K562 (cell line): ENCODE measurements around the gene C1QTNF6. TPM values are rescaled to one million over a fixed set of nuclear protein-coding genes. Genes with fewer than 3 reads are reported as not detected.

Experiments used
- ATAC-seq: fragments of 200-7000 bp; cut with Tn5 transposase; 3 replicates; pipeline ENCODE4 v1.9.1; 2020; ENCODE audit warnings: moderate library complexity
- BruUV-seq: library from RNA; stranded (reverse); fragments of 400-500 nt; replicated peaks from 2 replicates; lab custom pipeline; 2021; lab: Mats Ljungman, UMichigan
- CTCF ChIA-PET: fragments of 300-600 bp; formaldehyde crosslinking; extraction: SDS; loops from one replicate; lab custom pipeline; 2021; ENCODE audit warnings: low intra/inter-chr PET ratio; lab: Yijun Ruan, JAX
- POLR2A ChIA-PET: fragments of 300-600, 350-650 bp; sonication (Branson Sonifier 250); formaldehyde crosslinking; extraction: SDS; loops from one replicate; lab custom pipeline; 2021; ENCODE audit warnings: antibody characterized with exemption, inconsistent platforms; lab: Yijun Ruan, JAX
- DNase-seq, 4 experiments: peaks; one replicate each; pipeline versions ENCODE4 v3.0.0 to v3.0.0-alpha.2; 2011 to 2018; ENCODE audit warnings: low spot score in 3 of 4, mixed read lengths in 3 of 4; ENCODE audit errors: extremely low read depth in 1 of 4
- FAIRE-seq: peaks from 2 replicates; lab custom pipeline; 2011; peaks lifted over from hg19 to GRCh38; lab: Jason Lieb, UNC
- H2AFZ ChIP-seq: 2 replicates; pipeline ENCODE4 v1.6.0; 2011; ENCODE audit warnings: low read depth, low read length, control low read depth, inconsistent platforms
- H3K27ac ChIP-seq: fragments of 200-600 bp; 3 replicates; pipeline ENCODE4 v1.8.0; 2011; ENCODE audit warnings: low read depth, mild to moderate bottlenecking, control low read depth, inconsistent platforms, low read length, moderate library complexity, mixed read lengths; ENCODE audit errors: extremely low read depth
- H3K27me3 ChIP-seq, 2 experiments: fragments of 300-600 bp in 1 of 2; 2 replicates in 1 of 2; 3 replicates in 1 of 2; pipeline versions ENCODE4 v1.6.0 to v1.8.0; 2011; ENCODE audit warnings: inconsistent platforms in 2 of 2, low read length in 2 of 2, mild to moderate bottlenecking in 1 of 2, mixed read lengths in 1 of 2, moderate library complexity in 1 of 2; ENCODE audit not compliant: control insufficient read depth in 2 of 2, insufficient read depth in 2 of 2
- H3K36me3 ChIP-seq: fragments of 300-600 bp; 3 replicates; pipeline ENCODE4 v1.8.0; 2011; ENCODE audit warnings: mild to moderate bottlenecking, low read length, inconsistent platforms; ENCODE audit not compliant: control insufficient read depth, insufficient read depth
- H3K4me1 ChIP-seq, 2 experiments: fragments of 200-600 bp in 1 of 2; replicated peaks in 1 of 2; 2 replicates in 1 of 2; 3 replicates in 1 of 2; pipeline versions ENCODE4 v1.5.1 to v1.8.0; 2011; ENCODE audit warnings: inconsistent platforms in 2 of 2, low read length in 2 of 2, mild to moderate bottlenecking in 1 of 2, mixed read lengths in 1 of 2, moderate library complexity in 1 of 2; ENCODE audit not compliant: control insufficient read depth in 2 of 2, insufficient read depth in 2 of 2
- H3K4me2 ChIP-seq: 2 replicates; pipeline ENCODE4 v1.6.1; 2011; ENCODE audit warnings: low read length, control low read depth, inconsistent platforms, mixed read lengths; ENCODE audit not compliant: insufficient read depth
- H3K4me3 ChIP-seq: fragments of 200-600 bp; sonication (generic), shearing (Covaris generic); 2 replicates; pipeline ENCODE4 v1.5.1; 2016; ENCODE audit warnings: control low read depth, inconsistent platforms
- H3K79me2 ChIP-seq: fragments of 200-600 bp; 3 replicates; pipeline ENCODE4 v1.8.0; 2011; ENCODE audit warnings: low read length, inconsistent platforms; ENCODE audit not compliant: control insufficient read depth, insufficient read depth
- H3K9ac ChIP-seq, 2 experiments: 2 replicates each; pipeline versions ENCODE4 v1.6.0 to v1.6.1; 2011; ENCODE audit warnings: low read depth in 2 of 2, low read length in 2 of 2, control low read depth in 1 of 2, inconsistent platforms in 1 of 2, mild to moderate bottlenecking in 1 of 2, mixed read lengths in 1 of 2; ENCODE audit not compliant: insufficient read depth in 1 of 2
- H3K9me1 ChIP-seq: one replicate; pipeline ENCODE4 v1.6.0; 2011; ENCODE audit warnings: inconsistent platforms, mild to moderate bottlenecking, low read length, moderate library complexity; ENCODE audit not compliant: control insufficient read depth, insufficient read depth
- H3K9me3 ChIP-seq: replicated peaks from 2 replicates; pipeline ENCODE4 v1.5.1; 2011; ENCODE audit warnings: low read depth, low read length, inconsistent platforms; ENCODE audit not compliant: control insufficient read depth, insufficient read depth
- H4K20me1 ChIP-seq: replicated peaks from 2 replicates; pipeline ENCODE4 v1.6.1; 2011; ENCODE audit warnings: low read length, inconsistent platforms, mixed read lengths; ENCODE audit not compliant: control insufficient read depth, insufficient read depth
- CREBBP ChIP-seq: IDR thresholded peaks from one replicate; pipeline ENCODE4 v1.6.1; 2012; ENCODE audit warnings: low read depth, mild to moderate bottlenecking, control low read depth, inconsistent platforms, low read length
- DMBX1 ChIP-seq: fragments of 250-450 bp; sonication (Bioruptor Pico); IDR thresholded peaks from 2 replicates; pipeline ENCODE4 v1.8.0; 2022; ENCODE audit warnings: inconsistent platforms, mild to moderate bottlenecking, moderate library complexity, borderline replicate concordance
- GABPA ChIP-seq: fragments of 200-800 bp; sonication (Bioruptor generic); conservative IDR thresholded peaks from 2 replicates; pipeline ENCODE4 v1.6.1; 2016; ENCODE audit warnings: low read depth, missing genetic modification characterization, missing compliant biosample characterization
- HDAC2 ChIP-seq: fragments of 450-650 bp; IDR thresholded peaks from 2 replicates; pipeline ENCODE4 v1.6.1; 2016; ENCODE audit warnings: mild to moderate bottlenecking
- KDM1A ChIP-seq, 2 experiments: fragments of 450-650 bp; IDR thresholded peaks; 2 replicates each; pipeline ENCODE4 v1.6.1; 2016; ENCODE audit warnings: mild to moderate bottlenecking in 2 of 2
- MAZ ChIP-seq, 2 experiments: fragments of 450-650 bp in 1 of 2; sonication (generic) in 1 of 2; formaldehyde crosslinking; IDR thresholded peaks in 1 of 2; conservative IDR thresholded peaks in 1 of 2; 2 replicates each; pipeline versions ENCODE4 v1.4.0 to v1.5.0; 2020; ENCODE audit warnings: mild to moderate bottlenecking in 1 of 2, missing genetic modification reagents in 1 of 2
- NFATC3 ChIP-seq: fragments of 450-650 bp; IDR thresholded peaks from 2 replicates; pipeline ENCODE4 v1.6.1; 2017; ENCODE audit warnings: mild to moderate bottlenecking
- NFE2 ChIP-seq: IDR thresholded peaks from 2 replicates; pipeline ENCODE4 v1.6.1; 2014; ENCODE audit warnings: antibody characterized with exemption, low read depth
- POLR2A ChIP-seq: fragments of 450-650 bp; conservative IDR thresholded peaks from 2 replicates; pipeline ENCODE4 v1.6.1; 2016
- POLR2H ChIP-seq: IDR thresholded peaks from 2 replicates; pipeline ENCODE4 v1.6.1; 2016; ENCODE audit warnings: missing genetic modification characterization, low read depth, mild to moderate bottlenecking, control low read depth, missing compliant biosample characterization, moderate library complexity
- PTBP1 ChIP-seq: fragments of 200-400 bp; formaldehyde crosslinking; IDR thresholded peaks from 2 replicates; pipeline ENCODE4 v1.6.1; 2017; ENCODE audit warnings: low read depth, low read length
- RBM25 ChIP-seq: fragments of 200-400 bp; formaldehyde crosslinking; IDR thresholded peaks from 2 replicates; pipeline ENCODE4 v1.6.1; 2018; ENCODE audit warnings: low read length, low read depth, moderate library complexity; ENCODE audit not compliant: severe bottlenecking
- SMAD4 ChIP-seq: fragments of 250-450 bp; sonication (Bioruptor Pico); conservative IDR thresholded peaks from 2 replicates; pipeline ENCODE4 v1.8.0; 2021; ENCODE audit warnings: inconsistent platforms, mild to moderate bottlenecking, moderate library complexity
- U2AF2 ChIP-seq: fragments of 200-400 bp; formaldehyde crosslinking; optimal IDR thresholded peaks from 2 replicates; pipeline ENCODE3; 2017; ENCODE audit warnings: low read depth, mild to moderate bottlenecking, low read length
- YY1 ChIP-seq, 3 experiments: IDR thresholded peaks; 2 replicates each; pipeline ENCODE4 v1.6.1; 2011; ENCODE audit warnings: low read length in 2 of 3, mild to moderate bottlenecking in 2 of 3, moderate library complexity in 2 of 3, borderline replicate concordance in 1 of 3, control low read depth in 1 of 3, low read depth in 1 of 3; ENCODE audit not compliant: insufficient read depth in 3 of 3, insufficient replicate concordance in 2 of 3, control insufficient read depth in 1 of 3, insufficient read length in 1 of 3; ENCODE audit errors: extremely low read depth in 1 of 3
- ZNF561 ChIP-seq: fragments of 450-650 bp; formaldehyde crosslinking; conservative IDR thresholded peaks from 2 replicates; pipeline ENCODE4 v1.4.0; 2020; ENCODE audit warnings: mild to moderate bottlenecking, moderate library complexity
- WGBS: fragments of 100-300 bp; shearing (Covaris generic); methylation state at CpG from one replicate; pipeline ENCODE4 v1.1.6; 2016; ENCODE audit warnings: low coverage, mixed read lengths; ENCODE audit not compliant: insufficient coverage; ENCODE audit errors: missing lambda C conversion rate; 5-methylcytosine and 5-hydroxymethylcytosine counted together
- in situ Hi-C: fragments of 300-500 bp; cut with MboI; formaldehyde crosslinking; loops from 4 replicates; pipeline ENCODE4 v1.15.0; 2018; ENCODE audit warnings: inconsistent platforms, mixed read lengths
- intact Hi-C: fragments of 100-400 bp; cut with micrococcal nuclease; formaldehyde crosslinking; loops from 2 replicates; pipeline ENCODE4 v1.14.2; 2022
- polyA plus RNA-seq, 8 experiments: library from polyadenylated mRNA; depleted of rRNA in 4 of 8; stranded (reverse) in 5 of 8; unstranded in 3 of 8; fragments of >200 nt; fragmentation: Nextera tagmentation in 2 of 8; fragmentation: Illumina TruSeq in 1 of 8; extraction: Ambion mirVana in 2 of 8; extraction: Trizol in 1 of 8; gene quantifications; 2 replicates each; pipeline versions ENCODE4 v1.2.1 to v1.2.3, GENCODE V29; 2011 to 2014; ENCODE audit warnings: inconsistent platforms in 1 of 8, missing spikeins in 1 of 8
- total RNA-seq, 7 experiments: library from RNA; depleted of rRNA in 6 of 7; stranded (reverse); fragments of >200 nt in 6 of 7; fragmentation: Illumina TruSeq in 2 of 7; extraction: Trizol in 2 of 7; gene quantifications; 2 replicates each; pipeline versions ENCODE4 v1.2.1 to v1.2.3, GENCODE V29; 2011 to 2021; ENCODE audit warnings: low replicate concordance in 1 of 7
- TF ChIP-seq, protein P1 (sequence below): fragments of 450-650 bp; IDR thresholded peaks from 2 replicates; pipeline ENCODE4 v1.6.1; 2017; ENCODE audit warnings: antibody characterized with exemption, mild to moderate bottlenecking

The C1QTNF6 gene
- total and polyA plus RNA-seq, 9 of the 15 experiments (the other 6 are each of a cell fraction or from before 2014, with no cell fraction given): 0.18 to 0.92 (median 0.55) TPM

DNA sequence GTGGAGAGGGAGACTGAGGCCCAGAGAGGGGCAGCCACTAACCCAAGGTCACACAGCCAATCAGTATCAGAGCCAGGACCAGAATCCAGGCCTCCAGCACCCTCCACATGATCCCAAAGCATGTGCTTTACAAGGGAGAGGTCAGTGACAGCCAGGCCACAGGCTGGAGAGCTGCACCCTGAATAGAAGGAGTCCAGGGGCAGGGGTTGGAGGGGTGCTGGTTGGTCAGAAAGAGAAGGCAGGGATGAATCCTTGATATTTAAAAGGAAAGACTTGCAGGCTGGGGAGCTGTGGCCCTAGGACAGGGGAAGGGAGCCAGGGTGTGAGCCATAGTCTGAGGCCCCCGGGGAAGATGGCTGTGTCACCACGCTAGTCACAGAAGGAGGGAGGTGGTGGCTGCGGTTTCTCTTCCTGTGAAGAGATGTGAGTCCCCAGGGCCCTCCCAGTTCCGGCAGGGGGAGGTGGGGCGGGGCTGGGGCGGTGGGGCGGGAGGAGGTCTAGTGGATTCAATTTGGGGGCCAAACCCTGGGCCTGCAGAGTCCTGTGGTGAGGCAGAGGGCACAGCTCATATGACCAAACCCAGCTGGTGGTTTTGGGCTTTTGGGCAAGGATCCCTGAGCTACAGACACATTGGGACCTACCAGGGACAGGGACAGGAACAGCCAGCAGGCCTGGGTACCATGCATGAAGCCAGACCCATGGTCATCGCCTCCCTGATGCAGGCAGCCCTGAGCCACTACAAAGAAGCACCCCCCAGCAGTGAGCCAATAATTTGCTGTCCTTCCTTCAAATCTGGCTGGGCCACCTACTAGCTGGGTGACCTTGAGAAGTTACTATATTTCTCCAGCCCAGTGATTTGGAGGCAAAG is 42.0 kb upstream of the C1QTNF6 start:
- H3K9me1 ChIP-seq: no peaks in the 10 kb centered on the region
- peak overlapping the region; percentile 60 to 78; a peak in 3 of 4 replicates for H3K9ac ChIP-seq
- H2AFZ ChIP-seq: no peak overlapping the region
- no peak for TF ChIP-seq ZNF561 (CRISPR knock-in tag)
- no peak for TF ChIP-seq U2AF2
- no peak for TF ChIP-seq CREBBP
- peak; percentile 25; the same call in 1 of the 2 replicates for TF ChIP-seq NFE2
- 0 out of 4 replicates have a peak, but pooled peaks of 1 of the 2 experiments have one; percentile 33 for TF ChIP-seq MAZ (CRISPR knock-in tag; conservative IDR thresholded peaks at IDR 0.05 in 1 of 2, IDR thresholded peaks at IDR 0.05 in 1 of 2)
- TF ChIP-seq SMAD4: 0 out of 2 replicates have a peak, but pooled peaks have one; percentile 30
- TF ChIP-seq HDAC2: peak; percentile 60
- TF ChIP-seq, protein P1, sequence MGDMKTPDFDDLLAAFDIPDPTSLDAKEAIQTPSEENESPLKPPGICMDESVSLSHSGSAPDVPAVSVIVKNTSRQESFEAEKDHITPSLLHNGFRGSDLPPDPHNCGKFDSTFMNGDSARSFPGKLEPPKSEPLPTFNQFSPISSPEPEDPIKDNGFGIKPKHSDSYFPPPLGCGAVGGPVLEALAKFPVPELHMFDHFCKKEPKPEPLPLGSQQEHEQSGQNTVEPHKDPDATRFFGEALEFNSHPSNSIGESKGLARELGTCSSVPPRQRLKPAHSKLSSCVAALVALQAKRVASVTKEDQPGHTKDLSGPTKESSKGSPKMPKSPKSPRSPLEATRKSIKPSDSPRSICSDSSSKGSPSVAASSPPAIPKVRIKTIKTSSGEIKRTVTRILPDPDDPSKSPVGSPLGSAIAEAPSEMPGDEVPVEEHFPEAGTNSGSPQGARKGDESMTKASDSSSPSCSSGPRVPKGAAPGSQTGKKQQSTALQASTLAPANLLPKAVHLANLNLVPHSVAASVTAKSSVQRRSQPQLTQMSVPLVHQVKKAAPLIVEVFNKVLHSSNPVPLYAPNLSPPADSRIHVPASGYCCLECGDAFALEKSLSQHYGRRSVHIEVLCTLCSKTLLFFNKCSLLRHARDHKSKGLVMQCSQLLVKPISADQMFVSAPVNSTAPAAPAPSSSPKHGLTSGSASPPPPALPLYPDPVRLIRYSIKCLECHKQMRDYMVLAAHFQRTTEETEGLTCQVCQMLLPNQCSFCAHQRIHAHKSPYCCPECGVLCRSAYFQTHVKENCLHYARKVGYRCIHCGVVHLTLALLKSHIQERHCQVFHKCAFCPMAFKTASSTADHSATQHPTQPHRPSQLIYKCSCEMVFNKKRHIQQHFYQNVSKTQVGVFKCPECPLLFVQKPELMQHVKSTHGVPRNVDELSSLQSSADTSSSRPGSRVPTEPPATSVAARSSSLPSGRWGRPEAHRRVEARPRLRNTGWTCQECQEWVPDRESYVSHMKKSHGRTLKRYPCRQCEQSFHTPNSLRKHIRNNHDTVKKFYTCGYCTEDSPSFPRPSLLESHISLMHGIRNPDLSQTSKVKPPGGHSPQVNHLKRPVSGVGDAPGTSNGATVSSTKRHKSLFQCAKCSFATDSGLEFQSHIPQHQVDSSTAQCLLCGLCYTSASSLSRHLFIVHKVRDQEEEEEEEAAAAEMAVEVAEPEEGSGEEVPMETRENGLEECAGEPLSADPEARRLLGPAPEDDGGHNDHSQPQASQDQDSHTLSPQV: peak; percentile 75
- TF ChIP-seq NFATC3: no peak
- TF ChIP-seq POLR2H (tag): no peak
- TF ChIP-seq KDM1A (IDR thresholded peaks at IDR 0.05): peak; percentile 36 to 68; a peak in 3 of 4 replicates
- peak in 2 of 3 experiments; percentile 52 to 83 for TF ChIP-seq YY1 (IDR thresholded peaks at IDR 0.05; ENCODE audit: borderline replicate concordance in 1 of 3, control insufficient read depth in 1 of 3, extremely low read depth in 1 of 3, insufficient read depth in 3 of 3, insufficient read length in 1 of 3, insufficient replicate concordance in 2 of 3, low read depth in 1 of 3, low read length in 2 of 3)
- 0 out of 2 replicates have a peak, but pooled peaks have one; percentile 25 for TF ChIP-seq POLR2A
- TF ChIP-seq RBM25: peak; percentile 91
- TF ChIP-seq PTBP1: 0 out of 2 replicates have a peak, but pooled peaks have one; percentile 38
- TF ChIP-seq DMBX1 (CRISPR knock-in tag): peak; percentile 69; the same call in 1 of the 2 replicates
- peak; percentile 68 for TF ChIP-seq GABPA (tag)

More for the DNA sequence above, 42.0 kb upstream of the C1QTNF6 start:
- BruUV-seq: no TSS peak
- CTCF ChIA-PET: interaction anchor here (0.7 kb wide), 1 partner anchor 51 kb away, joined by 3 read pairs; no protein-coding TSS in a partner anchor
- no peak overlapping the region for H3K4me3 ChIP-seq
- peaks cover 2% of the 10 kb centered on the region; the same call in 1 of the 2 replicates for H4K20me1 ChIP-seq
- peak overlapping the region; percentile 37; the same call in 1 of the 2 replicates for H3K4me2 ChIP-seq
- H3K36me3 ChIP-seq: peaks cover 74% of the 10 kb centered on the region; the same call in 2 of the 3 replicates
- in situ Hi-C loops (no loop called here), intact Hi-C loops (no loop called here)
- DNase-seq (peak; percentile 58 to 82 (median 70)), FAIRE-seq (peak; percentile 67), ATAC-seq (peak; percentile 94)
- peaks cover 19 to 48% of the 10 kb centered on the region in 2 experiments for H3K4me1 ChIP-seq
- no peaks in the 10 kb centered on the region for H3K9me3 ChIP-seq
- peak overlapping the region; percentile 78 for H3K27ac ChIP-seq
- peaks cover 12% of the 10 kb centered on the region for H3K79me2 ChIP-seq
- WGBS: 44% methylated on average over 1 of the region's 8 CpGs
- POLR2A ChIA-PET: interaction anchor here (0.6 to 1.3 kb wide), 3 partner anchors 13 to 468 kb away, joined by 3 to 4 read pairs (median 4); no protein-coding TSS in a partner anchor
- no peaks in the 10 kb centered on the region for H3K27me3 ChIP-seq
